Esophagus (tissue), 2 donors: ENCODE data around the gene L1TD1. TPM values are rescaled to one million over a fixed set of nuclear protein-coding genes. Genes with fewer than 3 reads are reported as not detected.
"Not testable (repeated sequence)": the region's sequence is repeated elsewhere in the genome, so short reads cannot be mapped to it uniquely, and the experiment has no call there.

Experiments used
- H3K27ac ChIP-seq, 2 donors: one replicate each; pipeline ENCODE4 v1.5.1; 2013; ENCODE audit warnings: low read depth in 2 of 2, mild to moderate bottlenecking in 2 of 2, inconsistent platforms in 1 of 2, low read length in 1 of 2, moderate library complexity in 1 of 2
- H3K27me3 ChIP-seq, 2 donors: one replicate each; pipeline ENCODE4 v1.6.1; 2013; ENCODE audit warnings: low read length in 2 of 2, control low read depth in 1 of 2, mild to moderate bottlenecking in 1 of 2; ENCODE audit not compliant: insufficient read depth in 2 of 2, control insufficient read depth in 1 of 2
- H3K36me3 ChIP-seq, 2 donors: one replicate each; pipeline ENCODE4 v1.6.1; 2013; ENCODE audit warnings: low read length in 1 of 2; ENCODE audit not compliant: control insufficient read depth in 2 of 2, insufficient read depth in 2 of 2
- H3K4me1 ChIP-seq, 2 donors: one replicate each; pipeline ENCODE4 v1.6.1; 2013; ENCODE audit warnings: low read length in 1 of 2; ENCODE audit not compliant: control insufficient read depth in 2 of 2, insufficient read depth in 2 of 2
- H3K4me3 ChIP-seq, 2 donors: one replicate each; pipeline ENCODE4 v1.5.1; 2013; ENCODE audit warnings: low read length in 2 of 2, mild to moderate bottlenecking in 2 of 2, low read depth in 1 of 2, moderate library complexity in 1 of 2
- H3K9me3 ChIP-seq, 2 donors: one replicate each; pipeline ENCODE4 v1.6.1; 2013; ENCODE audit warnings: mild to moderate bottlenecking in 2 of 2, low read depth in 1 of 2, low read length in 1 of 2, moderate library complexity in 1 of 2; ENCODE audit not compliant: control insufficient read depth in 2 of 2, insufficient read depth in 1 of 2
- WGBS, 2 donors: extraction: QIAGEN DNeasy Blood & Tissue Kit; methylation state at CpG; one replicate each; pipeline ENCODE4 v1.1.7; 2013; 5-methylcytosine and 5-hydroxymethylcytosine counted together
- polyA plus RNA-seq, 2 donors: library from polyadenylated mRNA; stranded (reverse); fragments of 200-250 nt; gene quantifications; one replicate each; pipeline ENCODE4 v1.2.3, GENCODE V29; 2013
- donor health status: healthy with polysubstance abuse.
- donor health status: Bipolar disorder and iron deficiency.

L1TD1 gene
- polyA plus RNA-seq, 2 donors = 0.01 to 0.06 TPM

DNA sequence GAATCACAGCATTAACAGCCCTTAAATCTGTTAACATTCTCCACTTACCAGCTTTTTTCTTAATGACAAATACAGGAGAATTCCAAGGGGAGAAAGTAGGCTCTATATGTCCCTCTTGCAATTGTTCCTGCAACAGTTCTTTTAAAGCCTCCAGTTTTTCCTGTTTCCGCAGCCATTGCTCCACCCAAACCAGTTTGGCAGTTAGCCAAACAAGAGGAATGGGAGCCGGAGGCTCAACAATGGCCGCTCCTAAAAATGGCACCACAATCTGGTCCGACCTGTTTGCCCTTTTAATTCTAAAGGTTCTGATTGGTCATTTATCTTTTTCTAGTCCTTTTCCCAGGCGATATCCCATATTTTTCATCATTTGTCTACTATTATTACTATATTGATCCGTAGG, 14.0 kb upstream of the L1TD1 start:
- Histone ChIP-seq H3K4me1 (no peaks in the 10 kb centered on the region), H3K36me3 (no peaks in the 10 kb centered on the region), H3K4me3 (no peak overlapping the region), H3K27ac (no peak overlapping the region), H3K27me3 (no peaks in the 10 kb centered on the region), H3K9me3 (no peaks in the 10 kb centered on the region)
- WGBS, 2 donors = 40 to 43% methylated on average over 6 of the region's 6 CpGs

DNA sequence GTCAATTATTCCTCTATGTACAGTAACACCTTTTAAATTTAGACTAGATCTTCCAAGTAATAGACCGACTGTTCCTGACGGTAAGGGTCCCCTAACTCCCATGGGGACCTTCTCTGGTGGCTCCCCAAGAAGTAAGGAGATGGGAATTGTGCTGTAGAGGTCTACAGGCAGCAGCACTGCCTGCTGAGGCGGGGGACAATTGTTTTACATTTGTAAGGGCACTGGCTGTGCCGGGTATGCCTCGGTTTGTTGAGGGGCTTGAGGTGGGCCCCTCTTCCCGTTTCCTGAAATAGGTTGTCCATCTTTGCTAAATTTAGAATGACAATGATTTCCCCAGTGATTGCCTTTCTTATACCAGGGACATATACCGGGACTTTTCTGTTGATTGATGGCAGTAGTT, 13.1 kb upstream of the L1TD1 start:
- H3K36me3 ChIP-seq = no peaks in the 10 kb centered on the region
- H3K27ac ChIP-seq = no peak overlapping the region
- no peaks in the 10 kb centered on the region for H3K27me3 ChIP-seq
- H3K4me3 ChIP-seq = no peak overlapping the region
- H3K9me3 ChIP-seq = no peaks in the 10 kb centered on the region
- H3K4me1 ChIP-seq = no peaks in the 10 kb centered on the region
- 74 to 76% methylated on average over 7 of the region's 7 CpGs for WGBS, 2 donors

DNA sequence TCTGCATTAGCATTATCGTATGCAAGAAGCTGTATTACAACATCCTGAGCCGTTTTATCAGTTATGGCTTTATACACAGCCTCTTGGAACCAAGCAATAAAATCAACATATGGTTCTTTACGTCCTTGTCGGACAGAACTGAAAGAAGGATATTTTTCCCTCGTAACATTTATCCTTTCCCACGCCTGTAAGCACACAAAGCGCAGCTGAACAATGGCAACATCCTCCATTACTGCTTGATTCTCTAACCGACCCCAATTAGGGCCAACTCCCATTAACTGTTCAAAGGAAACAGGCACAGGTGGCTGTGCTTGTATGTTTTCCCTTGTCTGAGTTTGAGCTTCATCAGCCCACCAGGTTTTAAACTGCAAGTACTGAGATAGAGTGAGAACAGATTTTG, 12.5 kb upstream of the L1TD1 start:
- H3K4me3 ChIP-seq, H3K27me3 ChIP-seq, H3K4me1 ChIP-seq, H3K36me3 ChIP-seq, H3K9me3 ChIP-seq, H3K27ac ChIP-seq: not testable (repeated sequence)
- WGBS, 2 donors = 69 to 75% methylated on average over 8 of the region's 8 CpGs

DNA sequence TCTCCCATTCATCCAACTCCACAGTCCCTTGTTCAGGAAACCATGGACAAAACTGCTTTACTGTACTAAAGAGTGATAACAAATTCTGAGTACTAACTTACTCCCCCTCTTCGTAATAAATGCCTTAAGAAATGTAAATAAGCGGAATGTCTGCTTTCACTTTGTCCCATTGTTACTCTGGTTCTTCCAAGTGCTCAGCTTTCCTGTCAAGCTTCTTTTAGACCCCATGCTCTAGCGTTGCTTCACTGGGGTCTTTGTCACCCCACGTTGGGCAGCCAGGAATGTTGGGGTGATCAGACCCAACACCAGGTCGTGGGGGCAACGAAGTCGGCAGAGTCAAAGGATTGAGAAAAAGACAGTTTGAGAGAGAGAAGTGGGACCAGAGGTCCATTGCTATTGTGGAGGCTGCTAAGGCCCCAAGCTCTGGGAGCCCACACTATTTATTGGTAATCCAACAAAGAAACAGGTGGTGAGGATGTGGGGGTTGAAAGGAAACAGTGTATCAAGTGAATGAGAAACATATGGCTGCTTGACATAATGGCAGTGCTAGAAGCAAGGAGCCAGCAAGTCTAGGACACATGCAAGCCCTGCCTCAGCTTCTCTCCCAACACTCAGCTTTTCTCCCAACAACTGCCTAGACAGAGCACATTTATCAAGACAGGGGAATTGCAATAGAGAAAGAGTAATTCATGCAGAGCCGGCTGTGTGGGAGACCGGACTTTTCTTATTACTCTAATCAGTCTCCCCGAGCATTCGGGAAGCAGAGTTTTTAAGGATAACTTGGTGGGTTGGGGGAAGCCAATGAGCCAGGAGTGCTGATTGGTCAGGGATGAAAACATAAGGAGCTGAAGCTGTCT, 11.3 kb upstream of the L1TD1 start:
- H3K9me3 ChIP-seq, H3K27ac ChIP-seq, H3K4me1 ChIP-seq, H3K36me3 ChIP-seq, H3K4me3 ChIP-seq, H3K27me3 ChIP-seq: not testable (repeated sequence)
- 69 to 77% methylated on average over 11 of the region's 11 CpGs for WGBS, 2 donors

DNA sequence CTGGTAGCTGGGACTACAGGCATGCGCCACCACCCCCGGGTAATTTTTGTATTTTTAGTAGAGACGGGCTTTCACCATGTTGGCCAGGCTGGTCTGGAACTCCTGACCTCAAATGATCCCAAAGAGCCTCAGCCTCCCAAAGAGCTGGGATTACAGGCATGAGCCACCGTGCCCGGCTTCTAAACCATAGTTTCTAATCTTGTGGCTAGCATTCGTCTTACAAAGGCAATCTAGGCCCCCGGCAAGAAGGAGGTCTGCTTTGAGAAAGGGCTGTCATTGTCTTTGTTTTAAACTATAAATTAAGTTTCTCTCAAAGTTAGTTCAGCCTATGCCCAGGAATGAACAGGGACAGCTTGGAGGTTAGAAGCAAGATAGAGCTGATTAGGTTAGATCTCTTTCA, 10.3 kb upstream of the L1TD1 start:
- Histone ChIP-seq H3K27ac (no peak overlapping the region), H3K4me1 (no peaks in the 10 kb centered on the region), H3K27me3 (no peaks in the 10 kb centered on the region), H3K4me3 (no peak overlapping the region), H3K36me3 (no peaks in the 10 kb centered on the region), H3K9me3 (no peaks in the 10 kb centered on the region)
- 89 to 93% methylated on average over 7 of the region's 7 CpGs for WGBS, 2 donors

DNA sequence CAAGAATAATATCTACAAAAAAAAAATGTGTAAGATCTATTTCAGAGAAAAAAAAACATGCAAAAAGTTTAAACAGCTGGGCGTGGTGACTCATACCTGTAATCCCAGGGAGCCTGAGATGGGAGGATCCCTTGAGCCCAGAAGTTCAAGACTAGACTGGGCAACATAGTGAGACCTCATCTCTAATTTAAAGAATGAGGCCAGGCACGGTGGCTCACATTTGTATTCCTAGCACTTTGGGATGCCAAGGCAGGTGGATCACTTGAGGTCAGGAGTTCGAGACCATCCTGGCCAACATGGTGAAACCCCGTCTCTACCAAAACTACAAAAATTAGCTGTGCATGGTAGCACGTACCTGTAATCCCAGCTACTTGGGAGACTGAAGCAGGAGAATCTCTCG, 9.4 kb upstream of the L1TD1 start:
- H3K9me3 ChIP-seq, H3K4me3 ChIP-seq, H3K27ac ChIP-seq, H3K4me1 ChIP-seq, H3K36me3 ChIP-seq, H3K27me3 ChIP-seq: not testable (repeated sequence)
- 87 to 92% methylated on average over 6 of the region's 6 CpGs for WGBS, 2 donors

DNA sequence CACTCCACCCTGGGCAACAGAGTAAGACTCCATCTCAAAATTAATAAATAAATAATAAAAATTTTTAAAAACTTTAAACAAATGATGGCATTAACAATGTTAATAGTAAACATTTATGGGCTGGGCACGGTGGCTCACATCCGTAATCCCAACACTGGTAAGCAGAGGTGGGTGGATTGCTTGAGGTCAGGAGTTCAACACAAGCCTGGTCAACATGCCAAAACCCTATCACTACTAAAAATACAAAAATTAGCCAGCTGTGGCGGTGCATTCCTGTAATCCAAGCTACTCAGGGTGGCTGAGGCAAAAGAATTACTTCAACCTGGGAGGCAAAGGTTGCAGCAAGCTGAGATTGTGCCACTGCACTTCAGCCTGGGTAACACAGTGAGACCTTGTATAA, 9.0 kb upstream of the L1TD1 start:
- Histone ChIP-seq H3K27ac (no peak overlapping the region), H3K4me1 (no peaks in the 10 kb centered on the region), H3K9me3 (no peaks in the 10 kb centered on the region), H3K27me3 (no peaks in the 10 kb centered on the region), H3K36me3 (no peaks in the 10 kb centered on the region), H3K4me3 (no peak overlapping the region)
- WGBS, 2 donors = 72% methylated on average over 3 of the region's 3 CpGs

DNA sequence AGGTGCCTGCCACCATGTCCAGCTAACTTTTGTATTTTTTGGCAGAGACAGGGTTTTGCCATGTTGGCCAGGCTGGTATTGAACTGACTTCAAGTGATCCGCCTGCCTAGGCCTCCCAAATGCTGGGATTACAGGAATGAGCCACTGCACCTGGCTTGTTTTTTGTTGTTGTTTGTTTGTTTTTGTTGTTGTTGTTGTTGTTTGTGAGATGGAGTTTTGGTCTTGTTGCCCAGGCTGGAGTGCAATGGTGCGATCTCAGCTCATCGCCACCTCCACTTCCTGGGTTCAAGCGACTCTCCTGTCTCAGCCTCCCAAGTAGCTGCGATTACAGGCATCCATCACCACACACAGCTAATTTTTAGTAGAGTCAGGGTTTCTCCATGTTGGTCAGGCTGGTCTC, 7.1 kb upstream of the L1TD1 start:
- H3K27me3 ChIP-seq = no peaks in the 10 kb centered on the region
- no peak overlapping the region for H3K27ac ChIP-seq
- H3K9me3 ChIP-seq = no peaks in the 10 kb centered on the region
- no peak overlapping the region for H3K4me3 ChIP-seq
- no peaks in the 10 kb centered on the region for H3K36me3 ChIP-seq
- no peaks in the 10 kb centered on the region for H3K4me1 ChIP-seq
- 97 to 98% methylated on average over 5 of the region's 5 CpGs for WGBS, 2 donors

DNA sequence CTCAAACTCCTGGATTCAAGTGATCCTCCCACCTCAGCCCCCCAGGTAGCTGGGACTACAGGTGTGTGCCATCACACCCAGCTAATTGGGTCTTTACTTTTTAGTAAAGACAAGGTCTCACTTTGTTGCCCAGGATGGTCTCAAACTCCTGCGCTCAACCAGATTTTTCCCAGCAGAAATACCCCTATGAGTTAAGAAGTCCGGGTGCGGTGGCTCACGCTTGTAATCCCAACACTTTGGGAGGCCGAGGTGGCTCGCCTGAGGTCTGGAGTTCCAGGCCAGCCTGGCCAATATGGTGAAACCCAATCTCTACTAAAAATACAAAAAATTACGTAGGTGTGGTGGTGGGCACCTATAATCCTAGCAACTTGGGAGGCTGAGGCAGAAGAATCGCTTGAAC, 6.5 kb upstream of the L1TD1 start:
- no peaks in the 10 kb centered on the region for H3K4me1 ChIP-seq
- H3K9me3 ChIP-seq = no peaks in the 10 kb centered on the region
- H3K27me3 ChIP-seq = no peaks in the 10 kb centered on the region
- H3K27ac ChIP-seq = no peak overlapping the region
- H3K4me3 ChIP-seq = no peak overlapping the region
- WGBS, 2 donors = 95 to 96% methylated on average over 8 of the region's 8 CpGs
- H3K36me3 ChIP-seq = no peaks in the 10 kb centered on the region

DNA sequence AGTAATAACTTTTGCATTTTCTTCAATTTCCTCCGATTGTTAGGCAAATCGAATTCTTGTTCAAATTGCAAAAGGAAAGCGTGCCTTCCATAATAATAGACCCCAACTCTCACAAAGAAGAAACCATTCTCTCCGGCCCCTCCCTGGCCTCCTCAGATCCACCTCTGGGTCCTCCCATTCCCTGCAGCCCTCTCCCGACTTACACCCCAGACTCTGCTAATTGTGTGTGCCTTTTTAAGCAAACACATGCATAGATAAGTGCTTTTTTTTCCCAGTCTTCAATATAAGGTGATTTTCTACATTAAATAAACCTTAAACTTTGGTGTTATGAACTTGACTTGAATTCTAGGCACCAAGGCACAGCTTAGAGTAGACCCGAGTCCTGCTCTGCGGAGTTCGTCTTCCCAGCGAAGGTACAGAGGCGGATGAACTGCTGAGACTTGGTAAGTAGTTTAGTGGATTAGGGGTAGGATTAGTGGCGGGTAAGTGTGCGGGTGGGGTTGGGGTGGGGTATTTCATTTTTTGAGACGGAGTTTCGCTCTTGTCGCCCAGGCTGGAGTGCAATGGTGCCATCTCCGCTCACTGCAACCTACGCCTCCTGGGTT, 1.5 kb downstream of the L1TD1 start:
- H3K27ac ChIP-seq = no peak overlapping the region

More for the DNA sequence above, 1.5 kb downstream of the L1TD1 start:
- H3K9me3 ChIP-seq = no peaks in the 10 kb centered on the region
- no peak overlapping the region for H3K4me3 ChIP-seq
- H3K36me3 ChIP-seq = no peaks in the 10 kb centered on the region
- peaks cover 5 to 6% of the 10 kb centered on the region in 2 donors for H3K4me1 ChIP-seq
- H3K27me3 ChIP-seq = peaks cover 0 to 10% of the 10 kb centered on the region in 2 donors
- WGBS, 2 donors = 83 to 87% methylated on average over 17 of the region's 17 CpGs
